Measurements from ENCODE around the gene ALX3. TPM values are rescaled to one million over a fixed set of nuclear protein-coding genes. Genes with fewer than 3 reads are reported as not detected.
A peak's percentile ranks its signal among the peaks of the same experiment; 100 is the strongest.
"Not testable (repeated sequence)": the region's sequence is repeated elsewhere in the genome, so short reads cannot be mapped to it uniquely, and the experiment has no call there.

Gene ALX3
- total RNA-seq, 1 donor from 2014 or later, result not detected

DNA sequence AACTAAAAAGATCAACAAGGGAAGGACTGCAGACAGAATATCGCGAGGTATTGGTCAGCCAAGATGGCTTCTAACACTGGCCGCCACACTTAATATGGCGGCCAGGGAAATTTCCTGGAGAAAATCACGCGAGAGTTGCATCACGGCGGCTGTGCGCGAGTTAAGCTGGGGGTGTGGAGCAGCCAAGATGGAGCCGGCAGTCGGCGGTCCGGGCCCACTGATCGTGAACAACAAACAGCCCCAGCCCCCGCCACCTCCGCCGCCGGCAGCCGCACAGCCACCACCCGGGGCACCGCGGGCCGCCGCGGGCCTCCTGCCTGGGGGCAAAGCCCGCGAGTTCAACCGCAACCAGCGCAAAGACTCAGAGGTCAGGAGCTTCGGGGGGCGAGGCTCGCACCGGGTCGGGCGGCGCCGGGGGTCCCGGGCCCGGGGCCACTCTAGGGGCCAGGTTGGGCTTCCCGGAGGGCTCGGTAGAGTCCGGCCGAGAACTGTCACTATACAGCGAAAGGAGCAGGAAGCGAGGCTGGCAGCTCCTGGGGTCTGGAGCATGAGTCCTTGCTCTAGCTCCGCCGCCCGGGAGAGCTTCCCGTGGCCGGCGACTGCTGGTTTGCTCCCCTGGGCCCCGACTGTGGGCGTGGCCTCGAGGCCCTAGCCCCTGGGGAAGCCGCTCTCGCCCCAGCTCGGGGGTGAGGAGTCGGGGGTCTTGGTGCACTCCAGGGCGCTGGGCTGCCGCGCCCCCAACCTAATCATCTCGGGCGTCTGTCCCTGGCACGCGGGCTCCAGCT, 35.8 kb downstream of the ALX3 start, which contains the start of gene STRIP1:
TSS of gene STRIP1 (plus strand) at position 174 of the 785 bp plus-strand sequence. CDS start at position 188, 14 bp downstream.
- TF ChIP-seq, protein P1, sequence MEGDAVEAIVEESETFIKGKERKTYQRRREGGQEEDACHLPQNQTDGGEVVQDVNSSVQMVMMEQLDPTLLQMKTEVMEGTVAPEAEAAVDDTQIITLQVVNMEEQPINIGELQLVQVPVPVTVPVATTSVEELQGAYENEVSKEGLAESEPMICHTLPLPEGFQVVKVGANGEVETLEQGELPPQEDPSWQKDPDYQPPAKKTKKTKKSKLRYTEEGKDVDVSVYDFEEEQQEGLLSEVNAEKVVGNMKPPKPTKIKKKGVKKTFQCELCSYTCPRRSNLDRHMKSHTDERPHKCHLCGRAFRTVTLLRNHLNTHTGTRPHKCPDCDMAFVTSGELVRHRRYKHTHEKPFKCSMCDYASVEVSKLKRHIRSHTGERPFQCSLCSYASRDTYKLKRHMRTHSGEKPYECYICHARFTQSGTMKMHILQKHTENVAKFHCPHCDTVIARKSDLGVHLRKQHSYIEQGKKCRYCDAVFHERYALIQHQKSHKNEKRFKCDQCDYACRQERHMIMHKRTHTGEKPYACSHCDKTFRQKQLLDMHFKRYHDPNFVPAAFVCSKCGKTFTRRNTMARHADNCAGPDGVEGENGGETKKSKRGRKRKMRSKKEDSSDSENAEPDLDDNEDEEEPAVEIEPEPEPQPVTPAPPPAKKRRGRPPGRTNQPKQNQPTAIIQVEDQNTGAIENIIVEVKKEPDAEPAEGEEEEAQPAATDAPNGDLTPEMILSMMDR (IDR thresholded peaks at IDR 0.05), result no peak
- Histone ChIP-seq H3K4me1 (peaks cover 13% of the 10 kb centered on the region), H3K36me3 (peaks cover 15% of the 10 kb centered on the region), H3K9me3 (no peaks in the 10 kb centered on the region), H3K4me3 (peak within 1 kb of the TSS; percentile 93), H3K27ac (peak within 1 kb of the TSS; percentile 91), H3K27me3 (no peaks in the 10 kb centered on the region)
- peak; percentile 96 for DNase-seq
- peak; percentile 95 for ATAC-seq
- intact Hi-C loops (cut with DNase I), result no loop called here

DNA sequence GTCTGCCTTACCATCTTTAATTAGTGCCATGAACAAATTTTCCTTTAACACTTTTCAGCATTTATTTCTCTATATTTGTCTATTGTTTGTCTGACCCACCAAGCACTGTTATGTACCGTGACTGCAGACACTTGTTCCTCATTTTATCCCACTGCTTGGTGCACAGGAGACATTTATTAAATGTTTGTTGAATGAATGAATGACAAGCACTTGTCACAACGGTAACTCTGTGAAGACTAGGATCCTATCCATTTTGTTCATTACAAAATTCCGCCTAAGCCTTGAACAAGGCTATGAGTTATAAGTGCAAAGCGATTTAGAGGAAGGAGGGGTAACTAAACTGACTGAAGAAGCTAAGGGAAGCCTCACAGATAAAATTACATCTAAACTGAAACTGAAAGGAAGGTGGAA, 36.4 kb downstream of the ALX3 start:
- peak overlapping the region; percentile 91 for H3K27ac ChIP-seq
- H3K27me3 ChIP-seq, result no peaks in the 10 kb centered on the region
- intact Hi-C loops (cut with DNase I), result no loop called here
- TF ChIP-seq, protein P1 (IDR thresholded peaks at IDR 0.05), result no peak
- DNase-seq (no peak), ATAC-seq (no peak)
- peak overlapping the region; percentile 93 for H3K4me3 ChIP-seq
- peaks cover 13% of the 10 kb centered on the region for H3K4me1 ChIP-seq
- peaks cover 9% of the 10 kb centered on the region for H3K36me3 ChIP-seq
- no peaks in the 10 kb centered on the region for H3K9me3 ChIP-seq

DNA sequence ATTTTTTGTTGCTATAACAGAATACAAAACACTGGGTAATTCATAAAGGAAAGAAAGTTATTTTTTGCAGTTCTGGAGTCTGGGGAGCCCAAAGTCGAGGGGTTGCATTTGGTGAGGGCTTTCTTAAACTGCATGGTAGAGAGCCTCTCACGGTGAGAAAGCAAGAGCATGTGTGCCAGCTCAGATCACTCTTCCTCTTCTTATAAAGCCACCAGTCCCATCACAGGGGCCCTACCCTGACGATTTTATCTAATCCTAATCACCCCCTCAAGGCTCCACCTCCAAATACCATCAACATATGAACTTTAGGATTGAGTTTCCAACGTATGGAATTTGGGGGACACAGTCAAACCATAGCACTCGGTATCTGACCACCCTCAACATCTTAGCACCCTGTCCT, 37.1 kb downstream of the ALX3 start:
- no peak overlapping the region for H3K4me3 ChIP-seq

GRCh38 chr1:110032327-110032726, 38.1 kb downstream of the ALX3 start:
- no peak for DNase-seq
- no peak overlapping the region for H3K4me3 ChIP-seq
- intact Hi-C loops (cut with DNase I), result no loop called here
- ATAC-seq, result no peak
- no peaks in the 10 kb centered on the region for H3K27me3 ChIP-seq
- H3K36me3 ChIP-seq, result no peaks in the 10 kb centered on the region
- TF ChIP-seq, protein P1 (IDR thresholded peaks at IDR 0.05), result no peak
- no peaks in the 10 kb centered on the region for H3K9me3 ChIP-seq
- no peak overlapping the region for H3K27ac ChIP-seq
- H3K4me1 ChIP-seq, result peaks cover 13% of the 10 kb centered on the region

More for the DNA sequence above, 37.1 kb downstream of the ALX3 start:
- no peak for ATAC-seq
- intact Hi-C loops (cut with DNase I), result no loop called here
- TF ChIP-seq, protein P1 (IDR thresholded peaks at IDR 0.05), result no peak
- Histone ChIP-seq H3K27ac (no peak overlapping the region), H3K36me3 (peaks cover 3% of the 10 kb centered on the region), H3K27me3 (no peaks in the 10 kb centered on the region), H3K4me1 (peaks cover 13% of the 10 kb centered on the region), H3K9me3 (no peaks in the 10 kb centered on the region)
- no peak for DNase-seq

- H3K36me3 ChIP-seq; H3K27me3 ChIP-seq; H3K9me3 ChIP-seq; H3K4me1 ChIP-seq; intact Hi-C loops (cut with DNase I); ATAC-seq; DNase-seq: not testable (repeated sequence)
- peak overlapping the region; percentile 14 for H3K4me3 ChIP-seq
- peak overlapping the region; percentile 65 for H3K27ac ChIP-seq
Measured at GRCh38 chr1:110030687-110031086, 39.8 kb downstream of the ALX3 start.

- intact Hi-C loops (cut with DNase I), result no loop called here
- Histone ChIP-seq H3K4me1 (no peaks in the 10 kb centered on the region), H3K27me3 (no peaks in the 10 kb centered on the region), H3K27ac (no peak overlapping the region), H3K36me3 (peaks cover 52% of the 10 kb centered on the region), H3K9me3 (no peaks in the 10 kb centered on the region), H3K4me3 (no peak overlapping the region)
- ATAC-seq, result no peak
- TF ChIP-seq, protein P1 (IDR thresholded peaks at IDR 0.05), result no peak
- DNase-seq, result no peak
Measured at GRCh38 chr1:110024613-110025012, 45.9 kb downstream of the ALX3 start.

Measured in upper lobe of right lung (tissue), 1 donor.